Measurements from ENCODE around the gene KIF21A.
"Not testable (repeated sequence)": the region's sequence is repeated elsewhere in the genome, so short reads cannot be mapped to it uniquely, and the experiment has no call there.

Gene KIF21A, protein sequence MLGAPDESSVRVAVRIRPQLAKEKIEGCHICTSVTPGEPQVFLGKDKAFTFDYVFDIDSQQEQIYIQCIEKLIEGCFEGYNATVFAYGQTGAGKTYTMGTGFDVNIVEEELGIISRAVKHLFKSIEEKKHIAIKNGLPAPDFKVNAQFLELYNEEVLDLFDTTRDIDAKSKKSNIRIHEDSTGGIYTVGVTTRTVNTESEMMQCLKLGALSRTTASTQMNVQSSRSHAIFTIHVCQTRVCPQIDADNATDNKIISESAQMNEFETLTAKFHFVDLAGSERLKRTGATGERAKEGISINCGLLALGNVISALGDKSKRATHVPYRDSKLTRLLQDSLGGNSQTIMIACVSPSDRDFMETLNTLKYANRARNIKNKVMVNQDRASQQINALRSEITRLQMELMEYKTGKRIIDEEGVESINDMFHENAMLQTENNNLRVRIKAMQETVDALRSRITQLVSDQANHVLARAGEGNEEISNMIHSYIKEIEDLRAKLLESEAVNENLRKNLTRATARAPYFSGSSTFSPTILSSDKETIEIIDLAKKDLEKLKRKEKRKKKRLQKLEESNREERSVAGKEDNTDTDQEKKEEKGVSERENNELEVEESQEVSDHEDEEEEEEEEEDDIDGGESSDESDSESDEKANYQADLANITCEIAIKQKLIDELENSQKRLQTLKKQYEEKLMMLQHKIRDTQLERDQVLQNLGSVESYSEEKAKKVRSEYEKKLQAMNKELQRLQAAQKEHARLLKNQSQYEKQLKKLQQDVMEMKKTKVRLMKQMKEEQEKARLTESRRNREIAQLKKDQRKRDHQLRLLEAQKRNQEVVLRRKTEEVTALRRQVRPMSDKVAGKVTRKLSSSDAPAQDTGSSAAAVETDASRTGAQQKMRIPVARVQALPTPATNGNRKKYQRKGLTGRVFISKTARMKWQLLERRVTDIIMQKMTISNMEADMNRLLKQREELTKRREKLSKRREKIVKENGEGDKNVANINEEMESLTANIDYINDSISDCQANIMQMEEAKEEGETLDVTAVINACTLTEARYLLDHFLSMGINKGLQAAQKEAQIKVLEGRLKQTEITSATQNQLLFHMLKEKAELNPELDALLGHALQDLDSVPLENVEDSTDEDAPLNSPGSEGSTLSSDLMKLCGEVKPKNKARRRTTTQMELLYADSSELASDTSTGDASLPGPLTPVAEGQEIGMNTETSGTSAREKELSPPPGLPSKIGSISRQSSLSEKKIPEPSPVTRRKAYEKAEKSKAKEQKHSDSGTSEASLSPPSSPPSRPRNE (N-terminal part only)

DNA sequence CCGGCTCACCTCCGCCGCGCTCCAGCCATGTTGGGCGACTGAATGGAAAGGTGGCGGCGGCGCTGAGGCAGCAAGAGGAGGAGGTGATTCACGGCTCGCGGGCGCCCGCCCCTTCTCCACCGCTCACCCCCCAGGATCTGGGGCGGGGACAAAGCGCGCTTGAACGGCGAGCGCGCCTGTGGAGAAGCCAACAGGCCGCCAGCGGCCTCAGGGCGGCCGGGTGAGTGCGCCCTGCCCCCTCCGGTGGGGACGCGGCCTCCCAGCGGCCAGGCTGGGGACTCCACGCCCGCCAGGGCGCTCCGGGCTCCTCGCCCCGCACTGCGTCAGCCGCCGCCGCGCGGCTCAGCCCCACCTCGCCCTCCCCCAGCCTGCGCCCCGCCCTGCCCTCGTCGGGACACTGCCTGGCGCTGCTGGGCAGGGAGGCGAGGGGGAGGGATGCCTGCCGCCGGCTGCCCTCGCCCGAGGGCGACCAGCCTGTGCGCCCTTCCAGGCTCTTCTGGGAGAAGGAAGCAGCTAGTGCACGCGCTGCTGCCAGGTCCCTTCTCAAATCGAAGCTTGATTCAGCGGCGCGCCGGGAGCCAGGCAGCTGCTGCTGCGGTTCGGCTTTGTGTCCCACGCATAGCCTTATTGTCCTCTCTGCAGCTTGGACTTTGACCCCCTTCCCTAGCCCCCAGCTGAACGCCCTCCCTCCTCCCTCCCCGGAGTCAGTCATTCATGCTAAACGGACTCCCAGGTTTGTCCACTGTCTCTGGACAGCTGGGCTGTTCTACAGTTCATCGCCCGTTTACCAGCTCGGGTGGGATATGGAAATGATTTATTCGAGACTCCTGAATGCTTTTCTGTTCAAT is at the start of gene KIF21A:
TSS of gene KIF21A (minus strand) at position 40 of the 848 bp plus-strand sequence. CDS start 150 bp downstream, outside the sequence.
- DNase-seq (ENCODE audit: low read depth in 1 of 2, low spot score in 1 of 2): peak; percentile 69 to 84

DNA sequence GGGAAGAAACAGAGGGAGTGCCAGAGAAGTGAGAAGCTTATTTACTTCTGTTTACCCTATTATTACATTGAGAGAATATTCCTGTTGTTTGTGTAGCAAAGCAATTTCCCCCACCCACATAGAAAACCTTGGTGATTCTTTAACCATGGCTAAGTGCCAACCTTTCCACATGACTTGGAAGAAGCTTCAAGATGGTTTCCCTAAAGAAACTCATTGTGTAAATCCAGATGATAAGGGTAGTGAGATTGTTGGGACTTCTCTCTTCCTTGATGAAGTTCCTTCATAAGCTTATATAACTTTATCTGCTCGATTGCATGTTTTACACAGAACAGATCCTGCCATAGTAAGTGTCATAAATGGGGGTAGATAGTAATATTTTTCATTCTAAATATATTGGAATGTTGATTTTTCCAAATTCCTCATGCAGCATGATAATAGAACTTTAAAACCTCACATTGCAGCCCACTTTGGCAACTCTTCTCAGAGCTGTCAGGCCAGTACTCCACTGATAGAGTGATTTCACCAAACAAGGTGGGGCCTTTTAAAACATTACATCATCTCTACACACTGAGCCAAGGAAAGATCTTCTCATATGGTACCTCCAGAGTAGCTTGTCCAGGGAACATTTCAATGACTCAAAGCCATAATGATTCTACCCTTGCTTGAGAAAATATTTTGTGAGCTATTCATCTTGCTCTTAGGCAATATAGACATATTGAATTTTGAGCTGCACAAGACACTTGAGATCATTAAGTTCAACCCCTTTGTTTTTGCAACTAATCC is 47.8 kb upstream of the KIF21A start:
- DNase-seq (ENCODE audit: low read depth in 1 of 2, low spot score in 1 of 2): no peak

DNA sequence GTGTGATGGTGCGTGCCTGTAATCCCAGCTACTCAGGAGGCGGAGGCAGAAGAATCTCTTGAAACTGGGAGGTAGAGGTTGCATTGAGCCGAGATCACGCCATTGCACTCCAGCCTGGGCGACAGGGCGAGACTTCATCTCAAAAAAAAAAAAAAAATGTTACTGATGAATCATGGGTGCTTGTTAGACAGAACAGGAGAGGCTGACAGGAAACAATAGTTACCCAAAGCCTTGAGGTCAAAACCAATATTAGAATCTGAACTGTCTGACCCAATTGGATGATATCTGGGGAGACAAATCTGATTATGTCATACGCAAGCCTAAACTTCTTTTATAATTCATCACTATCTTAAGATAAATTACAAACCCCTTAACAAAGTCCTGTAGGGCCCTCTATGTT is 40.7 kb upstream of the KIF21A start:
- no peak for DNase-seq (ENCODE audit: low read depth in 1 of 2, low spot score in 1 of 2)

DNA sequence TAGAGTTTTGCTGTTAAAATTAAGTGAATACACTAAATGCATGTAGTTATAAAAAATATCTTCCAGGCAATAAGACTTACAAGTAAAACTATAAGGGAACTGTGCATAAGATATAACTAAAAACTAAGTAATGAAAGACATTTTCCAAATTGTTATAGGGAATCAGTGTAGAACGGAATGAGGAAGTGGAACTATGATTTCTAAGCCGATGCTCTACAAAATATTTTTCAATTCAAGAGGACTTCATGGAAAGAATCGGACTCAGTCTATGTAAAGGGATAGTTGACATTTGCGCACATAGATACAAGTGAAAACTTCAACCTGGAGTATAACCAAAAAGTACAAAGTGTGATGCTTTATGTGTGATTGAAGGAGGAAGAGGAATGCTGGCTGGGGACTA is 40.1 kb upstream of the KIF21A start:
- no peak for DNase-seq (ENCODE audit: low read depth in 1 of 2, low spot score in 1 of 2)

DNA sequence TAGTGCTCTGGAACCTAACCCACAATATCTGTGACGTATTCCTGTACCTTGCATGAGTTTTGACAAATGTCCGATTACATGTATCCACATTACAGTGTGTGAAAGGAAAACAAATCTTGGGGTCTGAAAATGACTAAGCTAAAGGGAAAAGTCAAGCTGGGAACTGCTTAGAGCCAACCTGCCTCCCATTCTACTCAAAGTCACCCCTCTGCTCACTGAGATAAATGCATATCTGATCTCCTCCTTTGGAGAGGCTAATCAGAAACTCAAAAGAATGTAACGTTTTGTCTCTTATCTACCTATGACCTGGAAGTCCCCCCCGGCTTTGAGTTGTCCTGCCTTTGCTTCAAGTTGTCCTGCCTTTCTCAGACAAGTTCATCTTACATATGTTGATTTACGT is 34.0 kb upstream of the KIF21A start:
- no peak for DNase-seq (ENCODE audit: low read depth in 1 of 2, low spot score in 1 of 2)

DNA sequence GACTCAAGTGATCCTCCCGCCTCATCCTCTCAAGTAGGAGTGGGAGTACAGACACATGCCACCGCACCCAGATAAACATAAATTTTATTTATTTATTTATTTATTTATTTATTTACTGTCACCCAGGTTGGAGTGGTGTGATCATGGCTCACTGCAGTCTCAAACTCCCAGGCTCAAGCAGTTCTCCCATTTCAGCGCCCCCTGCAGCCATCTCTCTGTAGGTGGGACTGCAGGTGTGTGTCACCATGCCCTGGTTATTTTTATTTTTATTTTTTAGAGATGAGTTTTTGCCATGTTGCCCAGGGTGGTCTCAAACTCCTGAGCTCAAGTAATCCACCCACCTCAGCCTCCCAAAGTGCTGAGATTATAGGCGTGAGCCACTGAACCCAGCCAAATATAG is 33.2 kb upstream of the KIF21A start:
- DNase-seq (ENCODE audit: low read depth in 1 of 2, low spot score in 1 of 2): no peak

DNA sequence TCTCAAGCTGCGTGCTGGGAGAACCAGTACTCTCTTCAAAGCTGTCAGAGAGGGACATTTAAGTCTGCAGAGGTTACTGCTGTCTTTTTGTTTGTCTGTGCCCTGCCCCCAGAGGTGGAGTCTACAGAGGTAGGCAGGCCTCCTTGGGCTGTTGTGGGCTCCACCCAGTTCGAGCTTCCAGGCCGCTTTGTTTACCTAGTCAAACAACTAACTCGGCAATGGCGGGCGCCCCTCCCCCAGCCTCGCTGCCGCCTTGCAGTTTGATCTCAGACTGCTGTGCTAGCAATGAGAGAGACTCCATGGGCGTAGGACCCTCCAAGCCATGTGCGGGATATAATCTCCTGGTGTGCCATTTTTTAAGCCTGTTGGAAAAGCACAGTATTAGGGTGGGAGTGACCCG is 32.2 kb upstream of the KIF21A start:
- DNase-seq (ENCODE audit: low read depth in 1 of 2, low spot score in 1 of 2): not testable (repeated sequence)

DNA sequence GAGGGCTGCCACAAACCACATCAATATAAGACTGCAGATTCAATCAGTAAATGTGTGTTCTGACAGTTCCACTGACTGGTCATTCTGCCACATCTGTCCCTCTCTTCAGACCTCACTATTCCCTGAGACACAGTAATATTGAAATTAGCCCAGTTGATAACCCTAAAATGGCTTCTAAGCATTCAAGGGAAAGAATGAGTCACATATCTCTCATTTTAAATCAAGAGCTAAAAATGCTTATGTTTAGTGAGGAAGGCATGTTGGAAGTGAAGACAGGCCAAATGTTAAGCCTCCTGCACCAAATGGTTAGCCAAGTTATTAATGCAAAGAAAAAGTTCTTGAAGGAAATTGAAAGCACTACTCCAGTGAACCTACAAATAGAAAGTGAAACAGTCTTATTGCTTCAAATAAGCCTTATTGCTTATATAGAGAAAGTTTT is 24.5 kb upstream of the KIF21A start:
- no peak for DNase-seq (ENCODE audit: low read depth in 1 of 2, low spot score in 1 of 2)

DNA sequence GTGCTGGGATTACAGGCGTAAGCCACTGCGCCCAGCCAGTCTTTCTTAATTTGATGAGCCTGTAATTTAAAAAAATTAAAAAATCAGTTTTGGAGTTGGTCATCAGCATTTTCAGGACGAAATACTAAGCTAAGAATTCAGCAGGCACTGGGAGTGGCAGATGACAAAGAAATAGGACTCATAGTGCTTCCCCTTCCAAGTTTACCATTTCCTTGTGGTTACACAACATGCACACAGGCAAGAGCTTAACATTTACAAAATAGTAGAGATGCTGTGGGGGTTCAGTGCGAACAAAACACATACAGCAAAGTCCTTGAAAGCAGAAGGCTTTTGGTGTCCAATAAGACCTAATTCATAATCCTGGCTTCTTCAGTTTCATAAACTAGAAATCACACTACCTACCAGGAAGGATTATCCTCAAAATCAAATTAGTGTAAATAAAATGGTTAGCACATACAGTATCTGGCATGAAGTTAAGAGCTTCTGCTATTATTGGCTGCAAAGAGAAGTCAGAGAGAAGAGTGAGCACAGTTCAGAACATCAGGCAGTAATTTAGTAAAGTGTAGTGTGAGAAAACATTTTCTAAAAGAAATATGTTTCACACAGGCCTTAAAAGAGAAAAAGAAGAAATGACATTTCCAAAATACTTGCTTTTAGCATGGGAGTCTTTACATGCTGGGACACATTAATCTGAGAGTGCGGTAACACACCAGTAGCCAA is 22.2 kb upstream of the KIF21A start:
- DNase-seq (ENCODE audit: low read depth in 1 of 2, low spot score in 1 of 2): no peak

DNA sequence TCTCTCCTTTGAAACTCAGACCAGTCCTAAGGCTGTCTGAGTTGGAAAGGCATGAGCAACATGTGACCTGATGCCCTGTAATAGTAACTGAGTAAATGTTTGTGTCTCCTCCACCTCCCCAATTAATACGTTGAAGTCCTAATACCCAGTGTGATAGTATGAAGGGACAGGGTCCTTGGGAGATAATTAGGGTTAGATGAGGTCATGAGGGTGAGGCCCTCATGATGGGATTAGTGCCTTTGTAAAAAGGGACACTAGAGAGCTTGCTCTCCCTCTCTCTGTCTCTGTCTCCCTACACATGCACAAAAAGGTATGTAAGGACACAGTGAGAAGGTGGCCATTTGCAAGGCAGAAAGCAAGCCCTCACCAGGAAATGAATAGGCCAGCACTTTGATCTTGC is 18.1 kb upstream of the KIF21A start:
- DNase-seq (ENCODE audit: low read depth in 1 of 2, low spot score in 1 of 2): no peak

DNA sequence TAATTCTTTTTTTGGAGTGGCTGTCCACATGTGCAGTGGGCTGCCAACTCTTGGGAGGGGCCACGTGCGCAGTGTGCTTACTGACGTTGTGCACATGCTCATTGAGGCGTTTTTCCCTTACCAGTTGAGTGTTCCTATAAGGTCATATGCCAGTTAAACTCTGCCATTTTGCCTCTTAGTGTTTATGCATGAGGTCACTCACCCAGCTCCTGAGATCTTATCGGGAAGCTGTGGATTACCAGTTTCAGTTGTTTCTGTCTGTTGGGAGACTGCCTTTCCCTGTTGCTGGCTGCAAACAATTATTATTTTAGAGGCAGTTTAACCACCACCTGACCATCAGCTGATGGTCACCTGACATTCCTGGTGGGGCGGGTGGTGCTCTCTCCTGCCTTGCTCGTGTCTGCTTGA is 16.1 kb upstream of the KIF21A start:
- DNase-seq (ENCODE audit: low read depth in 1 of 2, low spot score in 1 of 2): no peak

DNA sequence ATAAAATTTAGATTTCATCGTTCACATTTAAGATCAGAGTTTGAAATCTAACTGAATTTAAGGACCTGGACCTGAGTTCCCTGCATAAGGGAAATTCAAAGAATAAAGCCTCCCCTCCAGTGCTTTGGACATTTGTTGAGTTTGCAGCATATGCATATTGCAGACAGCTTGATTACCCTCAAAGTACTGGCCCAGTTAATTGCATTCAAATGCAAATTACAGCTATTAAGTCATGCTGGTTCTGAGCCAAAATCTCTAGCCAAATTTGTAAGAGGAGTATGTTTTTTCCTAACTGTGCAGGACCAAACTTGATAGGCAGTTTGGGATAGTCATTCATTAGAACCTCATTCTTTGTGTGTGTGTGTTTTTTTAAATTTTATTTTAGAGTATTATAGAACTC is 9.1 kb upstream of the KIF21A start:
- DNase-seq (ENCODE audit: low read depth in 1 of 2, low spot score in 1 of 2): no peak

DNA sequence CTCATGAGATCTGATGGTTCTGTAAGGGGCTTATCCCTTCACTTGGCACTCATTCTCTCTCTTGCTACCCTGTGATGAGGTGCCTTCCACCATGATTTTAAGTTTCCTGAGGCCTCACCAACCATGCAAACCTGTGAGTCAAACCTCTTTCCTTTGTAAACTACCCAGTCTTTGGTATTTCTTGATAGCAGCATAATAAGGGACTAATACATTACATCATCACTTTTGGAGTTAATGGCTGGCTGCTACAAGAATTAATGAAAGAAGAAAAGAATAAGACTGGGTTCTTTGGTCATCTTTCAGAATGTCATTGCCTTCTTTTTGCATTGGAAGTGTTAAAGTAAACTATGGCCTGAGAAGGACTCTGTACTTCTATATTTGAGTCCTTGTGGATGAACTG is 5.1 kb upstream of the KIF21A start:
- no peak for DNase-seq (ENCODE audit: low read depth in 1 of 2, low spot score in 1 of 2)

DNA sequence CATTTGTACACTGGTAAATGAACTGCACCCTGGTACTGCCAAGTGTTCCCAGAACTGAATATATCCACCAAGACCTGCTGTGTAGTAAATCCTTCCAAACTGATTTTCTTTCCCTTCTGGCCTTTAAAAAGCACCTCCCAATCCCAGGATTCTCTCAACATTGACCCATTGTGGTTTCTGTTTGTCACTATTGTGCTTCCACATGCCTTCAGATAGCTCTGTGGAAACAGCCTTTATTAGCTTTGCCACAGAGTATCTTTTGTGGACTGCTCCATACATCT is 949 bp upstream of the KIF21A start:
- no peak for DNase-seq (ENCODE audit: low read depth in 1 of 2, low spot score in 1 of 2)

DNA sequence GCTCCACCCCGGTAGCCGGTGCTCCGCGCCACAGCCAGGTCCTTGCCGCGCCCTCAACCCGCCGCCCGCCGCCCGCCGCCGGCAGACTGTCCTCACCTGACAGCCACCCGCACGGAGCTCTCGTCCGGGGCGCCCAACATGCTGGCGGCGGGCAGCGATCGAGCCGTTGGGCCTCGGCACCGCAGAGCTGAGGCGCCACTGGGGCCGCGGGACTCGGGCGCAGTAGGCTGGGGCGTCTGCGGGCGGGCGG is 164 bp downstream of the KIF21A start:
- DNase-seq (ENCODE audit: low read depth in 1 of 2, low spot score in 1 of 2): no peak

DNA sequence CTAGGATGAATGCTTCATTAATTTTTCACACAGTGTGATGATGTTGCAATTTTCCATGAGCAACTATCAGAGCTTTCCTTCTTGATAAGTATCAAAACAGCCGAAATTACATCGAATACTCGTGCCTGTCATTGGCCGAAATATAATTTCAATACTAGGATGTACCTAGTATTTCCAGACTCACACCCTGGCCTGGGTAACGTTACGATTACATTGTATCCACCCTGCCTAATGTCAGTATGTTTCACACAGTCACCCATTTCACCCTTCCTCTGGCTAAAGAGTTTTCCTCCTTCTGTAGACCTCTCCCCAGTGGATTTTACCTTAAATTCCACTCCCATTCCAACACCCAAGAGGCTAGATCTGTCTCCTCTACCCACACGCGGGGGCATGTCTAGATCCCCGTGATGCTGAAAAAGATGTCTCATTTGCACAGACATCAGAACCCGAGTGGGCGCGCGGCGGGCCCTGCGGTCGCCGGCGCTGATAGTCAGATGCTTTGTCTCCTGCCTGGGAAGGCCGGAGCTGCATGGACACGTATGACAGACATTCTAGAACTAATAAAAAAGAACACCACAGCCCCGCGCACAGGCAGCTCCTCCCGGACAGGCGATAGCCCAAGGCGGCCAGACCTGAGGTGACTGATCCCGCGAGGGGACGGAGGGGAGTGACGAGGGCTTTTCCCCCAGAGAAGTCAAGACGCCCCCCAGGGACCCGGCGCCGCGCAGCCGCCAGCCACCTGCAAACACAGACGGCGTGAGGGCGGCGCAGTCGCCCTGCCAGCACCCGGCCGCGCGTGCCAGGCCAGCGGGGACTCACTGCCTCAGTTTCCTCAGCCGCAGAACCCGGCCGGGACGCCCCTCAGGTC is 723 bp downstream of the KIF21A start:
- peak; percentile 5 to 30 for DNase-seq (ENCODE audit: low read depth in 1 of 2, low spot score in 1 of 2)

DNA sequence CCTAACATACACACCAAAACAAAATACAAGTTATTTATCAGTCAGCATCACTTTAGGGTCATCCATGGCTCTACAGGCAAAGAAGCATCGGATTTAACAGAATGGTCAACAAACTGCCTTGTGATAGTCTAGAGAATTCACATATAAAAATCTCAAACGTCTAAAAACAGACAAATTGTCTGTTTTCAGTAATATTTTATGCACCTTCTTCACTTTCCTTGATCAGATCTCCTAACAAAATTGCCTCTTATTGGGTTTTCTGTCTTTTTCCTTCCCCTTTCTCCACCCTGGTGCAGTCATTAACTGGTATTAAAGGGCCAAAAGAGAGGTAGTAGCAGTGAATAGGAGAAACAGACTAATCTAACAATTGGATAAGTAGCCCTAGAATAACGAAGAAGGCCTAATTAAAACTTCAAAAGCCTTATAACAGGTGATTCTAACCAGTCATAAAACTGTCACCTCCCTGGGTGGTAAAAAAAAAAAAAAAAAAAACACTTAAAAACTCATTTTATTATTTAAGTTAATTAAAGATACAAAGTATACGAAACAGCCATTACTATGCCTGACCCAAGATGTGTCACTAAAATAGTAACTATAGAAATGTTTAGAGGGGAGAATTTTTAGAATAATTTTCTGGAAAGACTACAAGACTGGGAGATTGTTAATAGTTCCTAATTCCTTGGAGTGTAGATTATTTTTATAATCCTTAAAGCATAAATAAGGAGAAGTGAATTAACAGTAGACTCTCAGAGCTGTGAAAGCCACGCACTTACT is 1.5 kb downstream of the KIF21A start:
- no peak for DNase-seq (ENCODE audit: low read depth in 1 of 2, low spot score in 1 of 2)

DNA sequence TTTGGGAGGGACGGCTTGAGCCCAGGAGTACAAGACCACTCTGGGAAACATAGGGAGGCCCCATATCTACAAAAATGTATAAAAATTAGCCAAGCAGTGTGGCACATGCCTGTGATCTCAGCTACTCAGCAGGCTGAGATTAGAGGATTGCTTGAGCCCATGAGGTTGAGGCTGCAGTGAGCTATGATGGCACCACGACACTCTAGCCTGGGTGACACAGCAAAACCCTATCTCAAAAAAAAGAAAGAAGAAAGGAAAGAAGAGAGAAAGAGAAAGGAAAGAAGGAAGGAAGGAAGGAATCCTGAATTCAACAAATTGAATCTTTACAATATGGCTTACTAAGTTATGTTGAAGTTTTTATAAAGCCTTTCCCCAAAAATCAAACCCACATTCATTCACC is 2.1 kb downstream of the KIF21A start:
- no peak for DNase-seq (ENCODE audit: low read depth in 1 of 2, low spot score in 1 of 2)
